Progenitor cell of endocrine pancreas (in vitro differentiated cells): Measurements from ENCODE around the gene DCN. TPM values are rescaled to one million over a fixed set of nuclear protein-coding genes. Genes with fewer than 3 reads are reported as not detected.

ENCODE experiments used
- DNase-seq: peaks from one replicate; pipeline ENCODE4 v3.0.0; 2021; ENCODE audit warnings: low spot score; ENCODE audit not compliant: unreplicated experiment
- H3K27ac Mint-ChIP-seq: 2 replicates; pipeline ENCODE4 v1.8.0; 2021; ENCODE audit warnings: mild to moderate bottlenecking, moderate library complexity, mixed read lengths
- H3K27me3 Mint-ChIP-seq: 2 replicates; pipeline ENCODE4 v1.8.0; 2021; ENCODE audit warnings: mixed read lengths
- H3K36me3 Mint-ChIP-seq: 2 replicates; pipeline ENCODE4 v1.8.0; 2022; ENCODE audit warnings: mixed read lengths; ENCODE audit not compliant: insufficient read depth
- H3K4me1 Mint-ChIP-seq: 2 replicates; pipeline ENCODE4 v1.8.0; 2021; ENCODE audit warnings: low read depth, mixed read lengths
- H3K4me3 Mint-ChIP-seq: 2 replicates; pipeline ENCODE4 v1.8.0; 2021; ENCODE audit warnings: low read depth, mild to moderate bottlenecking, moderate library complexity, mixed read lengths
- H3K9me3 Mint-ChIP-seq: 2 replicates; pipeline ENCODE4 v1.8.0; 2021; ENCODE audit warnings: low read depth, mixed read lengths
- CTCF ChIP-seq: fragments of 200-600 bp; sonication (generic); IDR thresholded peaks from one replicate; pipeline ENCODE4 v1.5.0; 2021; ENCODE audit warnings: antibody characterized with exemption, mild to moderate bottlenecking; ENCODE audit not compliant: unreplicated experiment
- total RNA-seq: library from RNA; stranded (reverse); gene quantifications from 2 replicates; pipeline ENCODE4 v1.2.1, GENCODE V29; 2021

DCN gene
- total RNA-seq, 1 donor from 2014 or later = not detected

- no peak overlapping the region for H3K4me3 Mint-ChIP-seq
- no peaks in the 10 kb centered on the region for H3K36me3 Mint-ChIP-seq
- peaks cover 7% of the 10 kb centered on the region for H3K4me1 Mint-ChIP-seq
- H3K27me3 Mint-ChIP-seq = peaks cover 8% of the 10 kb centered on the region
- DNase-seq = no peak
- H3K9me3 Mint-ChIP-seq = peaks cover 4% of the 10 kb centered on the region
- no peak for TF ChIP-seq CTCF
- H3K27ac Mint-ChIP-seq = peak overlapping the region; percentile 10
Observed at GRCh38 chr12:91138337-91138920, 44.2 kb downstream of the DCN start.

DNA sequence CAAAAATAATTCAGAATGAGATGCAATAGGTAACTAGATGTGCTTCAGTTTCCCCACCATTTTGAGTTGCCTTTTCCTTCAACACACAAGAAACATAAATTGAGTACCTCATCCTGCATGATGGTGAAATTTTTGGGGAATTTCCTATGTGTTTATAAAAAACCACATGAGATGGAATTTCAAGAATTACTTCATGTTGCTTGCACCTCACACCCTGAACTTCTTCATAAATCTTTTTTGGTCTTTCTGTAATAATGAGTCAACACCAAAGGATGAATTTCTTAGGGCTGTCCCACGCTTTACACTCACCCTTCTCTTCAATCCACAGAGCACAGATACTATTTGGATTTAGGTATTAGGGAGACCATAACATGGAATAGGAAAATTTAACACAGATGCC is 48.7 kb downstream of the DCN start:
- Mint-ChIP-seq H3K27ac (no peak overlapping the region), H3K4me1 (peaks cover 7% of the 10 kb centered on the region), H3K9me3 (peaks cover 4% of the 10 kb centered on the region), H3K36me3 (no peaks in the 10 kb centered on the region), H3K4me3 (no peak overlapping the region), H3K27me3 (no peaks in the 10 kb centered on the region)
- no peak for TF ChIP-seq CTCF
- no peak for DNase-seq

GRCh38 chr12:91129662-91130362 is 52.8 kb downstream of the DCN start:
- TF ChIP-seq CTCF = no peak
- Mint-ChIP-seq H3K36me3 (no peaks in the 10 kb centered on the region), H3K27me3 (no peaks in the 10 kb centered on the region), H3K9me3 (no peaks in the 10 kb centered on the region), H3K4me3 (no peak overlapping the region), H3K27ac (no peak overlapping the region), H3K4me1 (no peaks in the 10 kb centered on the region)
- DNase-seq = no peak

- H3K27me3 Mint-ChIP-seq = no peaks in the 10 kb centered on the region
Observed at GRCh38 chr12:91127751-91128150, 54.9 kb downstream of the DCN start.

DNA sequence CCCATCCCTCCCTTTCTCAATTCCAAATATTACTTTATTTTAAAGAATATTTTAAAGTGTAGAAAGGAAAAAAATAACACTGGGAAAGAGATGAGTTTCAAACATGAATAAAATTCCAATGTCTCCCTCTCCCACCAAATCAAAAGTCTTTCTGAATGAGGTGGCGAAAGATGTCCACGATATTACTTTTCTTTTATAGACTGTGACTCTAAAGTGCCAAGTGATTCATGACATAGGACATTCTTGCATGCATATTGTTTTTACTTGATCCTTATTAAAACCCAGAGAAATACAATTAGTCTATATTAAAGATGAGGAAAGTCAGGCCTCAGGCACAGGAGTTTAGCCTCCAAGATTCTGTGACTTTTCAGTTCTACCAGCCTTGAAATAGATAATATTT is 55.3 kb downstream of the DCN start:
- Mint-ChIP-seq H3K27ac (no peak overlapping the region), H3K36me3 (no peaks in the 10 kb centered on the region), H3K9me3 (no peaks in the 10 kb centered on the region), H3K4me1 (no peaks in the 10 kb centered on the region), H3K4me3 (no peak overlapping the region), H3K27me3 (no peaks in the 10 kb centered on the region)
- TF ChIP-seq CTCF = no peak
- no peak for DNase-seq

More at GRCh38 chr12:91127751-91128150, 54.9 kb downstream of the DCN start:
- no peak for TF ChIP-seq CTCF
- H3K4me1 Mint-ChIP-seq = no peaks in the 10 kb centered on the region
- H3K27ac Mint-ChIP-seq = no peak overlapping the region
- no peak for DNase-seq
- no peaks in the 10 kb centered on the region for H3K36me3 Mint-ChIP-seq
- H3K4me3 Mint-ChIP-seq = no peak overlapping the region
- no peaks in the 10 kb centered on the region for H3K9me3 Mint-ChIP-seq
